Fibroblast of pulmonary artery (primary cell): Measurements from ENCODE around the gene TNFRSF12A.

Experiments
- DNase-seq: peaks from one replicate; pipeline ENCODE4 v3.0.0-alpha.2; 2010; ENCODE audit warnings: low read depth
- H3K4me3 ChIP-seq: replicated peaks from 2 replicates; pipeline ENCODE4 v1.5.1; 2011; ENCODE audit warnings: low read depth, mild to moderate bottlenecking, control low read depth, low read length, moderate library complexity
- TF ChIP-seq, protein P1 (sequence below): IDR thresholded peaks from 2 replicates; pipeline ENCODE4 v1.5.1; 2011; ENCODE audit warnings: mild to moderate bottlenecking, control low read depth, low read length, inconsistent platforms; ENCODE audit errors: missing control alignments

TNFRSF12A gene

DNA sequence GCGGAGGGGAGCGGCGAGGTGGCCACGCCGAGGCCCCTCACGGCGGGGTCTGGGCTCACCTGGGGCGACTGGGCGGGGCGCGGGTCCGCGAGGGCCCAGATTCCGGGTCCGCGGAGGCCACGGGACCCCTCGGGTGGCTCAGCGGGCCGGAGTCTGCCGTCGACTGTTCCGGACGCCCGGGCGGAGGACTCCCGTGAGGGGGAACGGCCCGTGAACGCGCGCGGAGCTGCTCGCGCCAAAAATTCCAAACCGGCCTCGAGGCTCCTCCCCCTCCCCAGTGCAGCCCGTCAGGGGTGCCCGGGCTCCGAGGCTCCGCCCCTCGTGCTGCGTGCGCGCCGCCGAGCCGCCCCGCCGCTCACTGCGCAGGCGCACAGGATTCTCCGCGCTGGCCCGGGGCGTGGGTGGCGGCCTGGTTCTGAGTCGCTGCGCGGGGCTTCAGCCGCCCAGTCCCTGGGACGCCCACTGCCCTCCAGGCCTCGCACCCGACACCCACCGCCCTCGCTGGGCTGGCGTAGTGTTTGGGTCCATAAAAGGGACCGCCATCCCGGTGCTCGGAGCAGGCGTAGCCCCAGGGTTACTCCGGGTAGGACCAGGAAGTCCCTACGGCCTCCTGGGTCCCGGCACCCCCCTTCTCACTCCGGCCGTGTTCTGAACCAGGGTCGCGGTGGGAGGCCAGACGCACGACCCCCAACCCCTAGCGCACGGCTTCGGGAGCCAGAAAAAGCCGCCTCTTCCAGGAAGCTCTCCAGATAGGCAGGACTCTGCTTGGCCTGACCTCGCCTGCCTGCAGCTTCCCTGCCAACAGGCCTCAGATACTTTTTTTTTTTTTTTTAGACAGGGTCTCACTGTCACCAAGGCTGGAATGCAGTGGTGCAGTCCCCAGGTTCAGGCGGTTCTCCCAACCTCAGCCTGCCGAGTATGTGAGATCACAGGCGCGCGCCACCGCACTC, 39.7 kb upstream of the TNFRSF12A start, which contains the start of gene PKMYT1:
TSS of gene PKMYT1 (minus strand) at position 220 of the 950 bp plus-strand sequence. CDS start 789 bp downstream, outside the sequence.
- peak within 1 kb of the TSS; percentile 69 for H3K4me3 ChIP-seq
- peak; percentile 83 for DNase-seq
- TF ChIP-seq, protein P1, sequence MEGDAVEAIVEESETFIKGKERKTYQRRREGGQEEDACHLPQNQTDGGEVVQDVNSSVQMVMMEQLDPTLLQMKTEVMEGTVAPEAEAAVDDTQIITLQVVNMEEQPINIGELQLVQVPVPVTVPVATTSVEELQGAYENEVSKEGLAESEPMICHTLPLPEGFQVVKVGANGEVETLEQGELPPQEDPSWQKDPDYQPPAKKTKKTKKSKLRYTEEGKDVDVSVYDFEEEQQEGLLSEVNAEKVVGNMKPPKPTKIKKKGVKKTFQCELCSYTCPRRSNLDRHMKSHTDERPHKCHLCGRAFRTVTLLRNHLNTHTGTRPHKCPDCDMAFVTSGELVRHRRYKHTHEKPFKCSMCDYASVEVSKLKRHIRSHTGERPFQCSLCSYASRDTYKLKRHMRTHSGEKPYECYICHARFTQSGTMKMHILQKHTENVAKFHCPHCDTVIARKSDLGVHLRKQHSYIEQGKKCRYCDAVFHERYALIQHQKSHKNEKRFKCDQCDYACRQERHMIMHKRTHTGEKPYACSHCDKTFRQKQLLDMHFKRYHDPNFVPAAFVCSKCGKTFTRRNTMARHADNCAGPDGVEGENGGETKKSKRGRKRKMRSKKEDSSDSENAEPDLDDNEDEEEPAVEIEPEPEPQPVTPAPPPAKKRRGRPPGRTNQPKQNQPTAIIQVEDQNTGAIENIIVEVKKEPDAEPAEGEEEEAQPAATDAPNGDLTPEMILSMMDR = no peak

- peak overlapping the region; percentile 69 for H3K4me3 ChIP-seq
- TF ChIP-seq, protein P1 = no peak
- DNase-seq = peak; percentile 16
These were observed 38.8 kb upstream of the TNFRSF12A start for GRCh38 chr16:2981177-2981898.

DNA sequence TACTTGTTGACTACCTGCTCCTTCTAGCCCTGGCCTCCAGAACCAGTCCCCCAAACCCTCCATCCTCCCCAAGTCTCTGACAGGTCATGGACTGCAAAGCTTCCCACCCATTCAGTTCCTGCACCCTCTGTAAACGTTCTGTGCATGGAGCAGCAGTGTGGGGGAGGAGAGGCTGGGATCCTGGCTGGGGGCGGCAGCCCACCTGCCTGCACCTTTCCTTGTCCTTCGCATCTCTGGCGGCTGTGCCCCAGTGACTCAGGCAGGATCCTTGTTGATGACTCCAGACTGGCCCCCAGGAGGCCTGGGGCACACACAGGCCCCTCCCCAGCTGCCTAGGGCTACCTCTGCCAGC, 38.3 kb upstream of the TNFRSF12A start:
- DNase-seq = no peak
- TF ChIP-seq, protein P1 = no peak
- H3K4me3 ChIP-seq = no peak overlapping the region

- TF ChIP-seq, protein P1 = no peak
These were observed 37.8 kb upstream of the TNFRSF12A start for GRCh38 chr16:2982402-2982801.

DNA sequence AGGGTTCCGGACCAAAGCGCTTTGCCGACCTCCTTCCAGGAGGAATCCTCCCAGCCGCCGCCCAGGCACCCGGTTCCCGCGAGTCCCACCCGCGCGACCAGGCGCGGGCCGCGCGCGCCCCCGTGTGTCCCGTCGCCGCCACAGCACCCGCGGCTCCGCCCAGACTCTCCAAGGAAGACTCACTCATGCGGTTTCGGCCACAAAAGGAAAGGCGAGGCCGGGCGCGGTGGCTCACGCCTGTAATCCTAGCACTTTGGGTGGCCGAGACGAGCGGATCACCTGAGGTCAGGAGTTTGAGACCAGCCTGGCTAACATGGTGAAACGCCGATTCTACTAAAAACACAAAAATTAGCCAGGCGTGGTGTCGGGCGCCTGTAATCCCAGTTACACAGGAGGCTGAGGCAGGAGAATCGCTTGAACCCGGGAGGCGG, 36.4 kb upstream of the TNFRSF12A start:
- TF ChIP-seq, protein P1 = peak; percentile 33
- DNase-seq = peak; percentile 67
- peak overlapping the region; percentile 27 for H3K4me3 ChIP-seq

More at GRCh38 chr16:2982402-2982801, 37.8 kb upstream of the TNFRSF12A start:
- DNase-seq = no peak
- H3K4me3 ChIP-seq = no peak overlapping the region

DNA sequence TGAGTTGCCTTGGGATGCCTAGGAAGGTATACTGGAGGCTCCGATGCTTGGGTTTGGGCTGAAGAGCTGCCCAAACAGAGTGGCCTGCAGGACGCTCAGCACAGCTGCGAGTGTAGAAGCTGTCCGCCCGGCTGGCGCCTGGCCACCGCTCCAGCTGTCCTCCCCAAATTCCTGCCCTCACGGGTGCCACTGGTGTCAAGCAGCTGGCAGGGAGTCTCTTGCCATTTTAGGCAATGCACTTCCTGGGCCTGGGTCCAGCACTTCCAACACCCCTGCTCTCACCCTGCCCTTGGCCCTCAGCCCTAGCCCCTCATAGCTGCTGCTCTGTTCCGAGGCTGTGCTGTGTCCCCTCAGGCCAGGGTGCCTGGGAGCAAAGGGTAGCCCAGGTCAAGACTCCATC, 34.7 kb upstream of the TNFRSF12A start:
- TF ChIP-seq, protein P1 = no peak
- DNase-seq = no peak
- H3K4me3 ChIP-seq = no peak overlapping the region
